ENCODE measurements around the gene KRT82.

Gene KRT82

GRCh38 chr12:52380271-52380694, 25.9 kb downstream of the KRT82 start:
- DNase-seq, result no peak

GRCh38 chr12:52379536-52379935, 26.6 kb downstream of the KRT82 start:
- no peak for DNase-seq

DNA sequence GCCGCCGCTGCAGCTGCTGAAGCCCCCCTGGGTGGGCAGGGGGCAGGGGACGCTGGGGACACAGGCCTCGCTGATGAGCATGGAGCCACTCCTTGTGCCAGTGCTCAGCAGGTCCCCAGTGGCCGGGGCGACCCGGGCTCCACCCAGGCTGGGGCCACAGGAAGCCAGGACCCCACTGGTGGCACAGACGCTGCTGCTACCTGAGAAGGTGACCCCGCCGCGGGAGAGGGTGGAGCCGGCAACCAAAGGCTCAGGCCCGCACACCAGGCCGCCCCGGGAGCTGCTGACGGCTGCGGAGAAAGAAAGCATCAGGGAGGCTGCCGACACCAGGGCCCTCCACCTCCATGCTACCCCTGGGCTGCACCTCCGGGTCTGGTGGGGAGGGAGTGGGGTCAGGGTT, 28.0 kb downstream of the KRT82 start:
- DNase-seq, result no peak

- no peak for DNase-seq
These were observed 28.9 kb downstream of the KRT82 start for GRCh38 chr12:52377266-52377665.

- DNase-seq, result no peak
These were observed 33.6 kb downstream of the KRT82 start for GRCh38 chr12:52372216-52373154.

DNA sequence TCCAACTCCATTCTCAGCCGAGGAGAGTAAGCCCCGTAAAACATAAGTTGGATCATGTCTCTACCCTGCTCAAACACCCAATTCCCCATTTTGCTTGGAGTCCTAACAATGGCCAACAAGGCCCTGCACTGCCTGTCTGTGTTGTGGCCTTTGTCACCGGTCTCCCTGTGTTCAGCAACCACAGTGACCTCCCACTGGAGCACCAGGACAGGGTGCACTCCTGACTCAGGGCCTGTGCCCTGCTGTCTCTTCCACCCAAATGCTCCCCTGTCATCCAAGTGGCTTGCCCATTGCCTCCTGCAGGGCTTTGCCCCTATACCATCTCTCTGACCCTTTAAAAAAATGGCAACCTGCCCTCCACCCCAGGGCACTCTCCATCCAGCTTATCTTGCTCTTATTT, 34.4 kb downstream of the KRT82 start:
- no peak for DNase-seq

DNA sequence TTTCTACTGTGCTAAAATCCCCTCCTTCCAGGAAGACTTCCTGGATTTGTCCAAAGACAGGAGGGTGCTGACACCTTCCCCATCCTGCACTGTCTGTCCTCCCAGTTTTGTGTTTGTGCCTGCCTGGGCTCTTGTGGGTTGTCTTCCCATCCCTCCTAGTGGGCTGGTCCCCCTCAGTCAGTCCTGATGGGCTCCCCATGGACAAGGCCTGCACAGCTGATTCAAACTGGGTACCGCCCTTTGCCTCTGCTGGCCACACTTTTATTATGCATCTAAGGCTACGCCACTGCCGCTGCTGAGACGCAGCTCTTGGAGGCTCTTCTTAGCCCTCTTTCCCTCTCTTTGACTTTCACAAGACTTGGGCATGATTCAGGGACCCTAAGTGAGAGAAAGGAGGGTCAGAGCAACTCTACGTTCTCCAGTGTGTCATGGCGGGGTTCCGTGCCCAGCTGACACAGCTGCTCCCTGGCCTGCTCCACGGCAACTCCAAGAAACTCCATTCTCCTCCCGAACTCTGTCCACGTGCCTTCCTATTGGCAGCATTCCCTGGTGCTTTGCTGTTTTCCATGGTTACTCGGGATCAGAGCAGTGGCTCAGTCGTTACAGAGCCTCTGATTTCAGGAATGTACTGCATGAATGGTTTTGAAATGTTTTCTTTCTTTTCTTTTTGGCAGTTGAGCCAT, 35.1 kb downstream of the KRT82 start:
- no peak for DNase-seq

- DNase-seq, result no peak
These were observed 36.3 kb downstream of the KRT82 start for GRCh38 chr12:52369809-52370208.

DNA sequence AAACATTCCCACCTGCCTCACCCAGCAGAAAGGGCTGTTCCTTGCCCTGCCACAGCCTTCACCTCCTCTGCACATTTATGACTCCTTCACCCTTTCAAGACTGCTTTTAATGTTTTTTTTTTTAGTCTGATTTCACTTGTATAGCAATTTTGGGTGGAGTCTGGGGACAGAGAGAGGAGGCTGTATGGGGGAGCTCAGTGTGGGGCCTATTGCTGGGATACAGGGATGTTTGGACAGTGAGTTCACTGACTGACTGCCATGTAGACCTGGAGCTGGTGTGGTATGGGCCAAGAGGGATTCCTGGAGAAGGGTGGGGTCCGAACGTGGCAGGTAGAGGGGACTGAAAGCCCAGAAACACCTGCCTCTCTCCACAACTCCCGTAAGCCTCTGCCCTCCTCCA, 36.9 kb downstream of the KRT82 start:
- DNase-seq, result no peak

DNA sequence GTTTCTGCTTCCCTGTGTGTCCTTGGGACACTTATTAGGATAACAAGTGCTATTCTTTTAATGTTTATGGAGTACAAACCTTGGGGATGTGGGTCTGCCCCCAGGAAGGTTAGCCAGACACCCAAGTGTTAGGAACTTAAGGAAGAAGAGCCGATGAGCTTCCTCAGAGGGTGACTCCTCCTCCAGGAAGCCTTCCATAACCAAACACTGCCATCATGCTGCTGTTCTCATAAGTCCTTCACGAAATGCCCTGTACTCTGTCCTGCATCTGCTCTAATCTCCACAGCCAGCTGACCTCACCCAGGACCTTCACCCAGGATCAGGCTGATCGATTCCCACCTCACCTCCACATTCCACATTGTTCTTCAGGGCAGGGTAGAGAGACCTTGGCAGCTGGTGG, 37.6 kb downstream of the KRT82 start:
- no peak for DNase-seq

DNA sequence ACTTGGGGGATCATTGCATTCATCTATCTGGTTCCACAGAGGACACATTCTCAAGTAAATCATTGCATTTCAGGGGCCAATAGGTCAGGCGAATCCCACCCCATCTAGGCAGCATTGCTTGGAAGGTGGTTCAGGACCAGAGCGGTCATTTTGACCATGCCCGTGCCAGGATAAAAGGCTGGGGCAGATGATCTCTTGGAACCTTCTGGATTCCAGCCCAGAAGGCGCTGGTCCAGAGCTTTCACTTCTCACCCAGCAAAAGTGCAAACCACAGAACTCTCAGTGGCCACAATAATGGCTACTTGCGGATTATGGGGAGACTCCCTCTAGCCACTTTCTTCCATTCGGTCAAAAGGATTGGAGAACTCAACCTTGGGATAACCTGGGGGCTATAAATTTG, 38.3 kb downstream of the KRT82 start:
- no peak for DNase-seq

GRCh38 chr12:52366738-52367485, 39.2 kb downstream of the KRT82 start, which contains the start of gene KRT85:
Gene KRT85, minus strand, starts transcription at chr12:52367481. Its CDS starts 76 bp downstream, at chr12:52367405.
- DNase-seq, result no peak

DNA sequence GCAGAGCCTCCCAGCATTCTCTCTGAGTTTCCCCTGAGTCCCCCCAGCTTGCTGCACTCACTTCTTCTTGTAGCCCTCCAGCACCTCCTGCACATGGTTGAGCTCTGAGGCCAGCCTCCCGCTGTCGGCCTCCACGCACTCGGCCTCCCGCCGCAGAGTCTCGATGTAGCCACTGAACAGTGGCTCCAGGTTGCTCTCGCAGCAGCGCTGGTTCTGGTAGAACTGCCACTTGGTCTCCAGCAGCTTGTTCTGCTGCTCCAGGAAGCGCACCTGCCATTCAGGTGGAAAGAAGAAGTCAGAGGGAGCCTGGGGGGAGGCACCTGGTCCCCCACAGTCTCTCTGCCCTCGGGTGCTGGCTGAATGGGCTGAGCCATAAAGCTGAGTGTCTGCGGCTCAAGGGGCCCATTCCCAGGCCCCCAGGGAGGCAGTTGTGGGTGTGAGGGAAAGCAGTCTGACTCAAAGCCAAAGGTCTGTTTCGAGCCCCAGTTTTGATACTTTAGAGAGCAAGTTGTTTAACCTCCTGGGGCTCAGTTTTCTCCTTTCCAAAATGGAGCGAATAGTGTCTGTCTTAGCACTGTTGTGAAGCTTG, 41.1 kb downstream of the KRT82 start:
- no peak for DNase-seq

DNA sequence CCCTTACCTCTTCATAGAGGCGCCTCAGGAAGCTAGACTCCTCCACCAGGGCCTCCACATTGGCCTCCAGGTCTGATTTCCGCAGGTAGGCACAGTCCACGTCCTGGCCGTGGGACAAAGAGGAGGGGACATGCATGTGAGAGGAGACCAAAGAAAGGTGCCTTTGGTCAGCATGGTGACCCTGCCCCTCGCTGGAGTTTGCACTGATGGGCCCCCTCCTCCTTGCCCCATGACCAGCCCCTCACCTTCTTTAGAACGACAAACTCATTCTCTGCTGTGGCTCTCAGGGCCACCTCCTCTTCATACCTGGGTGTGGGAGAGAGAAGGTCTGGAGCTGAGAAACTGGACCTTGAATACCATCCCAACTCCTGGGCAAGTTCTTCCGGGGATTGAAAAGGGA, 42.1 kb downstream of the KRT82 start:
- no peak for DNase-seq

DNA sequence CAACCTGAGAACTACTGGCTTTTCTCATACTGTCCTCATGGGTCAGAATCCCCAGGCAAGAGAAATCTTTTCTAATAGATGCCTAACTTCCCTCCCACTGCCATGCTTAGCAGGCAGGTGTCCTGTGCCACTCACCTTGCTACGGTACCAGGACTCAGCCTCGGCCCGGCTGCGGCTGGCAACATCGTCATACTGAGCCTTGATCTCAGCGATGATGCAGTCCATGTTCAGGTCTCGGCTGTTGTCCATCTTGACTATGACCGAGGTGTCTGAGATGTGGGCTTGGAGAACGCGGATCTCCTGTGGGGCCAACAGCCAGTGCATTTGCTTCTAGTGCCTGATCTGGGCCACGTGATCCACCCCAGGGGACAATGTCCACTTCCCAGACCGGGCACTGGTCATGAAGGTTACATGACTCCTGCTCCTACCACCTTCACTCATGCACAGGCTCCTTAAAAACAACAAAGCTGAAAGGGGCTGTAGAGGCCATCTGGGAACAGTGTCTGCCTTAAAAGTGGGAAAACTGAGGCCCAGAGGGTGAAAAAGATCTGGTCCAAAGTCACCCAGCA, 42.9 kb downstream of the KRT82 start:
- DNase-seq, result no peak

GRCh38 chr12:52362118-52362726, 43.9 kb downstream of the KRT82 start:
- DNase-seq, result no peak

DNA sequence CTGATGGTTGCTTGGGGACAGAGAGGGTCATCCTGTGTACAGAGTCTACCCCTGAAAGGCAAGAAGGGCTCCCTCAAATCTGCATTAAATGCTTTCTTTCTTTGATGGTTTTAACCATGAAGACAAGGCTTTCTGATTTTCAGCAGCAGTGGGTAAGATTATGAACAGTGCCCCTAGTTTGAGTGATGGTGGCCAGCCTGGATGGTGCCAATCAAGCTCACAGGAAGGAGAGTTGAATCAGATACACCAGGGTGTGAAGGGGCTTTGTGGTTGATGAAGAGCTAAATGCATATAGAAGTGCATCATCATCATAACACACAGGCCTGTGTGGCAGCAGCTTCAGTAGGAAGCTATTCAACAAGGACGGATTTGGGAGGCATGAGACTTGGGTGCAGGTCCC, 44.6 kb downstream of the KRT82 start:
- no peak for DNase-seq

DNA sequence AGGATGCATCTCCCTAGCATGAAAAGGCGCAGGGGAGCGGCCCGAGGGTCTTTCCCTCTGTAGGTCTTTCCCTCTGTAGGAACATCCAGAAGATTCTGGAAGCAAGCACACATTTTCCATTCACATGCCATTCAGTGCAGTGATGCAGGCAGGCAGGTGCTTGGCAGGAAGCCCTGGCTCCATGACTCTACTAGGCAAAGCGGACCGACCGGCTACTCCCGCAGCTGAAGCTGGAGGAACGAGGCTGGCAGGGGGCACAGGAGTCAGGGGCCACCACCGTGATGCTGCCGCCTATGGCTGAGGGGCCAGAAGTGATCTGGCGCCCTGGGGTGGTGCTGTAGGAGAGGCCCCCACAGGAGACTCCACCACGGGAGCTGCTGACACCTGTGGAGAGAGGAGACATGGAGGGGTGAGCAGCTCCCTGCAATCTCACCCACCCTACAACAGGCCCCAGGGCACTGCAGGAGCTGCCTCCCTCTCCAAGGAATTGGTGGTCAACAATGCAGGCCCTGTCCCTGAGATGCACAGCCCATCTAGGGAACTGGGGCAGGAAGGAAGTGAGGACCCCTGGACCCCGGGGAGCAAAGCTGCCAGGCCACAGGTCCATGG, 45.4 kb downstream of the KRT82 start:
- no peak for DNase-seq

DNA sequence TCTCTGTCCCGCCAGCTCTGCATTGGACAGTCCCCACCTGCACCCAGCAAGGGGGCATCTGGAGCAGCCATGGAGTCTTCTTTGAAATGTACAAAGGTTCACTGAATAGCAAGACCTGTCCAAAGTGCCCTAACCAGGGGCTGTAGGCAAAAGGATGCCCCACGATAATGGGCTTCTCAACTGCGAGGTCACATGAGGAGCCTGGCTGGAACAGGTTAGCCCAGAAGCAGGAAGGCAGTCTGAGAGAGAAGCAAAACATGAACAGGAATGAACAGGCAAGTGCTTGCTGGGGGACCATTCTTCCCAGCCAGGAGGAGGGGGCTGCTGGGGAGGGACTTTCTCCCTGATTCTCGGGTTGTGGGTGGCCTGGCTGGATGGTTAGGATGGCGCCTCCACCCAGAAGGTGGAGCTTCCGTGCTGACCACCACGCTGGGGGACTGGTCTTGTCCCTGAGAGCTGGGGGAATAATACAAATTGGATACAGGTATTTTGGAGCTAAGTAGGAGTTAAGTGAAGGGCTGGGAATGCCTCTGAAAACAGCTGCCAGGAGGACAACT, 46.0 kb downstream of the KRT82 start:
- no peak for DNase-seq

GRCh38 chr12:52359621-52360061, 46.5 kb downstream of the KRT82 start:
- DNase-seq, result no peak

Data from cerebellar nuclear complex (tissue), 1 donor.